ENCODE measurements around the gene OR52B4.
"Not testable (repeated sequence)": the region's sequence is repeated elsewhere in the genome, so short reads cannot be mapped to it uniquely, and the experiment has no call there.

OR52B4 gene

GRCh38 chr11:4368286-4368685, at the start of gene OR52B4:
Gene OR52B4, minus strand, starts transcription at chr11:4368386. Its CDS starts 91 bp downstream, at chr11:4368295.
- DNase-seq, result no peak

- no peak for DNase-seq
These were observed 48.6 kb upstream of the OR52B4 start for GRCh38 chr11:4416816-4417215.

- no peak for DNase-seq
These were observed 48.1 kb upstream of the OR52B4 start for GRCh38 chr11:4416306-4416705.

- not testable (repeated sequence) for DNase-seq
These were observed 38.0 kb upstream of the OR52B4 start for GRCh38 chr11:4406206-4406605.

GRCh38 chr11:4393858-4394223, 25.7 kb upstream of the OR52B4 start:
- no peak for DNase-seq

GRCh38 chr11:4393209-4393857, 25.1 kb upstream of the OR52B4 start, which contains the start of gene TRIM21:
Gene TRIM21, minus strand, starts transcription at chr11:4393702. Its CDS starts 3,293 bp downstream, at chr11:4390409.
- no peak for DNase-seq

- DNase-seq, result no peak
These were observed 20.0 kb upstream of the OR52B4 start for GRCh38 chr11:4388221-4388620.

- DNase-seq, result no peak
These were observed 18.0 kb upstream of the OR52B4 start for GRCh38 chr11:4385978-4386740.

- DNase-seq, result no peak
These were observed 13.7 kb upstream of the OR52B4 start for GRCh38 chr11:4381901-4382300.

- DNase-seq, result no peak
These were observed 7.4 kb upstream of the OR52B4 start for GRCh38 chr11:4375431-4376140.

GRCh38 chr11:4370166-4370565, 2.0 kb upstream of the OR52B4 start:
- no peak for DNase-seq

- not testable (repeated sequence) for DNase-seq
These were observed 20.0 kb downstream of the OR52B4 start for GRCh38 chr11:4348142-4348541.

- DNase-seq, result not testable (repeated sequence)
These were observed 22.8 kb downstream of the OR52B4 start for GRCh38 chr11:4345366-4345765.

GRCh38 chr11:4334356-4334755, 33.8 kb downstream of the OR52B4 start:
- DNase-seq, result not testable (repeated sequence)

All from NCI-H2171 (cell line).